ENCODE data around the gene ACVR1. TPM values are rescaled to one million over a fixed set of nuclear protein-coding genes. Genes with fewer than 3 reads are reported as not detected.
"Not testable (repeated sequence)": the region's sequence is repeated elsewhere in the genome, so short reads cannot be mapped to it uniquely, and the experiment has no call there.

The ACVR1 gene
- total RNA-seq, 1 experiment from 2014 or later = 7.3 TPM

GRCh38 chr2:157900684-157901083 lies 24.6 kb upstream of the ACVR1 start:
- H3K36me3 ChIP-seq (replicated peaks; ENCODE audit: control insufficient read depth, insufficient read depth, low read length) = no peaks in the 10 kb centered on the region
- no peak for DNase-seq
- H3K4me3 ChIP-seq (ENCODE audit: insufficient read depth, low read depth, low read length) = no peak overlapping the region
- 0 out of 2 replicates have a peak, but pooled peaks cover 1% of the 10 kb centered on the region for H3K27me3 ChIP-seq (ENCODE audit: control insufficient read depth, insufficient read depth, low read length)

- Histone ChIP-seq H3K4me3 (ENCODE audit: insufficient read depth, low read depth, low read length) (no peak overlapping the region), H3K36me3 (replicated peaks; ENCODE audit: control insufficient read depth, insufficient read depth, low read length) (no peaks in the 10 kb centered on the region), H3K27me3 (ENCODE audit: control insufficient read depth, insufficient read depth, low read length) (0 out of 2 replicates have a peak, but pooled peaks cover 1% of the 10 kb centered on the region)
- no peak for DNase-seq
Observed at GRCh38 chr2:157900203-157900602, 24.1 kb upstream of the ACVR1 start.

- DNase-seq = no peak
- 0 out of 2 replicates have a peak, but pooled peaks cover 1% of the 10 kb centered on the region for H3K27me3 ChIP-seq (ENCODE audit: control insufficient read depth, insufficient read depth, low read length)
- H3K36me3 ChIP-seq (replicated peaks; ENCODE audit: control insufficient read depth, insufficient read depth, low read length) = no peaks in the 10 kb centered on the region
- H3K4me3 ChIP-seq (ENCODE audit: insufficient read depth, low read depth, low read length) = no peak overlapping the region
Observed at GRCh38 chr2:157899125-157899839, 23.2 kb upstream of the ACVR1 start.

GRCh38 chr2:157898591-157898996 lies 22.5 kb upstream of the ACVR1 start:
- no peaks in the 10 kb centered on the region for H3K36me3 ChIP-seq (replicated peaks; ENCODE audit: control insufficient read depth, insufficient read depth, low read length)
- no peak for DNase-seq
- 0 out of 2 replicates have a peak, but pooled peaks cover 1% of the 10 kb centered on the region for H3K27me3 ChIP-seq (ENCODE audit: control insufficient read depth, insufficient read depth, low read length)
- H3K4me3 ChIP-seq (ENCODE audit: insufficient read depth, low read depth, low read length) = no peak overlapping the region

GRCh38 chr2:157897106-157897971 lies 21.2 kb upstream of the ACVR1 start:
- H3K4me3 ChIP-seq (ENCODE audit: insufficient read depth, low read depth, low read length) = no peak overlapping the region
- 0 out of 2 replicates have a peak, but pooled peaks cover 1% of the 10 kb centered on the region for H3K27me3 ChIP-seq (ENCODE audit: control insufficient read depth, insufficient read depth, low read length)
- DNase-seq = no peak
- no peaks in the 10 kb centered on the region for H3K36me3 ChIP-seq (replicated peaks; ENCODE audit: control insufficient read depth, insufficient read depth, low read length)

GRCh38 chr2:157895531-157895930 lies 19.4 kb upstream of the ACVR1 start:
- no peak for DNase-seq
- Histone ChIP-seq H3K27me3 (ENCODE audit: control insufficient read depth, insufficient read depth, low read length) (0 out of 2 replicates have a peak, but pooled peaks cover 1% of the 10 kb centered on the region), H3K4me3 (ENCODE audit: insufficient read depth, low read depth, low read length) (no peak overlapping the region), H3K36me3 (replicated peaks; ENCODE audit: control insufficient read depth, insufficient read depth, low read length) (no peaks in the 10 kb centered on the region)

- DNase-seq = no peak
Observed at GRCh38 chr2:157894694-157895435, 18.7 kb upstream of the ACVR1 start.

GRCh38 chr2:157893611-157894010 lies 17.5 kb upstream of the ACVR1 start:
- Histone ChIP-seq H3K4me3 (ENCODE audit: insufficient read depth, low read depth, low read length) (no peak overlapping the region), H3K36me3 (replicated peaks; ENCODE audit: control insufficient read depth, insufficient read depth, low read length) (no peaks in the 10 kb centered on the region), H3K27me3 (ENCODE audit: control insufficient read depth, insufficient read depth, low read length) (no peaks in the 10 kb centered on the region)
- DNase-seq = no peak

More at GRCh38 chr2:157894694-157895435, 18.7 kb upstream of the ACVR1 start:
- Histone ChIP-seq H3K4me3 (ENCODE audit: insufficient read depth, low read depth, low read length) (no peak overlapping the region), H3K27me3 (ENCODE audit: control insufficient read depth, insufficient read depth, low read length) (no peaks in the 10 kb centered on the region), H3K36me3 (replicated peaks; ENCODE audit: control insufficient read depth, insufficient read depth, low read length) (no peaks in the 10 kb centered on the region)

- no peaks in the 10 kb centered on the region for H3K36me3 ChIP-seq (replicated peaks; ENCODE audit: control insufficient read depth, insufficient read depth, low read length)
- no peak for DNase-seq
Observed at GRCh38 chr2:157891643-157892041, 15.5 kb upstream of the ACVR1 start.

GRCh38 chr2:157890969-157891642 lies 15.0 kb upstream of the ACVR1 start:
- Histone ChIP-seq H3K36me3 (replicated peaks; ENCODE audit: control insufficient read depth, insufficient read depth, low read length) (no peaks in the 10 kb centered on the region), H3K4me3 (ENCODE audit: insufficient read depth, low read depth, low read length) (no peak overlapping the region), H3K27me3 (ENCODE audit: control insufficient read depth, insufficient read depth, low read length) (no peaks in the 10 kb centered on the region)
- DNase-seq = no peak

More at GRCh38 chr2:157891643-157892041, 15.5 kb upstream of the ACVR1 start:
- Histone ChIP-seq H3K27me3 (ENCODE audit: control insufficient read depth, insufficient read depth, low read length) (no peaks in the 10 kb centered on the region), H3K4me3 (ENCODE audit: insufficient read depth, low read depth, low read length) (no peak overlapping the region)

GRCh38 chr2:157887946-157888345 lies 11.8 kb upstream of the ACVR1 start:
- no peak for DNase-seq
- no peak overlapping the region for H3K4me3 ChIP-seq (ENCODE audit: insufficient read depth, low read depth, low read length)
- no peaks in the 10 kb centered on the region for H3K27me3 ChIP-seq (ENCODE audit: control insufficient read depth, insufficient read depth, low read length)
- H3K36me3 ChIP-seq (replicated peaks; ENCODE audit: control insufficient read depth, insufficient read depth, low read length) = no peaks in the 10 kb centered on the region

GRCh38 chr2:157884533-157884932 lies 8.4 kb upstream of the ACVR1 start:
- H3K4me3 ChIP-seq (ENCODE audit: insufficient read depth, low read depth, low read length); H3K27me3 ChIP-seq (ENCODE audit: control insufficient read depth, insufficient read depth, low read length); DNase-seq; H3K36me3 ChIP-seq (replicated peaks; ENCODE audit: control insufficient read depth, insufficient read depth, low read length): not testable (repeated sequence)

GRCh38 chr2:157880927-157881326 lies 4.8 kb upstream of the ACVR1 start:
- DNase-seq = no peak

More at GRCh38 chr2:157880927-157881326, 4.8 kb upstream of the ACVR1 start:
- Histone ChIP-seq H3K4me3 (ENCODE audit: insufficient read depth, low read depth, low read length) (no peak overlapping the region), H3K36me3 (replicated peaks; ENCODE audit: control insufficient read depth, insufficient read depth, low read length) (no peaks in the 10 kb centered on the region), H3K27me3 (ENCODE audit: control insufficient read depth, insufficient read depth, low read length) (no peaks in the 10 kb centered on the region)
